Measurements from ENCODE around the gene ASTN2. TPM values are rescaled to one million over a fixed set of nuclear protein-coding genes. Genes with fewer than 3 reads are reported as not detected.

The ASTN2 gene
- total and polyA plus RNA-seq, 12 donors, result 1.9 to 11.1 (median 4.0) TPM

- intact Hi-C loops (cut with DNase I), result no loop called here
- Histone ChIP-seq H3K27ac (peak overlapping the region in 3 of 10 donors; percentile 39 to 61 (median 53)), H3K9me3 (no peaks in the 10 kb centered on the region), H3K27me3 (no peaks in the 10 kb centered on the region), H3K4me1 (peaks cover 0 to 2% (median 0%) of the 10 kb centered on the region in 9 donors), H3K36me3 (no peaks in the 10 kb centered on the region), H3K4me3 (no peak overlapping the region)
- peak in 7 of 8 donors; percentile 53 to 85 (median 63) for ATAC-seq
- TF ChIP-seq CTCF (IDR thresholded peaks at IDR 0.05), result no peak
- 71 to 75% methylated on average over 4 of the region's 4 CpGs for WGBS, 2 donors
- peak; percentile 13 to 17 for DNase-seq
Measured at GRCh38 chr9:117265253-117265652, 149.6 kb downstream of the ASTN2 start.

- DNase-seq (no peak), ATAC-seq (no peak)
- TF ChIP-seq CTCF (IDR thresholded peaks at IDR 0.05), result no peak
- intact Hi-C loops (cut with DNase I), result loop anchor here in 1 of 10 donors (10.0 kb wide), 1 partner anchor 146 kb away; no protein-coding TSS in a partner anchor
- H3K27ac ChIP-seq, result no peak overlapping the region
- no peaks in the 10 kb centered on the region for H3K4me1 ChIP-seq
- H3K36me3 ChIP-seq, result no peaks in the 10 kb centered on the region
- H3K9me3 ChIP-seq, result no peaks in the 10 kb centered on the region
- no peak overlapping the region for H3K4me3 ChIP-seq
- peaks cover 0 to 12% (median 0%) of the 10 kb centered on the region in 7 donors for H3K27me3 ChIP-seq
- 57 to 59% methylated on average over 8 of the region's 8 CpGs for WGBS, 2 donors
Measured at GRCh38 chr9:117258184-117258866, 156.5 kb downstream of the ASTN2 start.

- intact Hi-C loops (cut with DNase I), result loop anchor here in 1 of 10 donors (10.0 kb wide), 1 partner anchor 152 kb away; no protein-coding TSS in a partner anchor
- 18 to 27% methylated on average over 2 of the region's 2 CpGs for WGBS, 2 donors
- no peak for ATAC-seq
- H3K27me3 ChIP-seq, result peaks cover 0 to 12% (median 0%) of the 10 kb centered on the region in 7 donors
- H3K27ac ChIP-seq, result no peak overlapping the region
- DNase-seq, result no peak
- H3K36me3 ChIP-seq, result no peaks in the 10 kb centered on the region
- no peak overlapping the region for H3K4me3 ChIP-seq
- TF ChIP-seq CTCF (IDR thresholded peaks at IDR 0.05), result no peak
- no peaks in the 10 kb centered on the region for H3K4me1 ChIP-seq
- H3K9me3 ChIP-seq, result no peaks in the 10 kb centered on the region
Measured at GRCh38 chr9:117253261-117253660, 161.6 kb downstream of the ASTN2 start.

- Histone ChIP-seq H3K27me3 (peaks cover 0 to 8% (median 0%) of the 10 kb centered on the region in 7 donors), H3K27ac (no peak overlapping the region), H3K4me3 (no peak overlapping the region), H3K9me3 (no peaks in the 10 kb centered on the region), H3K36me3 (no peaks in the 10 kb centered on the region), H3K4me1 (no peaks in the 10 kb centered on the region)
- ATAC-seq, result no peak
- no peak for TF ChIP-seq CTCF (IDR thresholded peaks at IDR 0.05)
- 72 to 77% methylated on average over 3 of the region's 3 CpGs for WGBS, 2 donors
- intact Hi-C loops (cut with DNase I), result loop anchor here in 1 of 10 donors (10.0 kb wide), 1 partner anchor 154 kb away; no protein-coding TSS in a partner anchor
- DNase-seq, result no peak
Measured at GRCh38 chr9:117250610-117251215, 164.1 kb downstream of the ASTN2 start.
